ENCODE measurements around the gene ZGPAT.

DNA sequence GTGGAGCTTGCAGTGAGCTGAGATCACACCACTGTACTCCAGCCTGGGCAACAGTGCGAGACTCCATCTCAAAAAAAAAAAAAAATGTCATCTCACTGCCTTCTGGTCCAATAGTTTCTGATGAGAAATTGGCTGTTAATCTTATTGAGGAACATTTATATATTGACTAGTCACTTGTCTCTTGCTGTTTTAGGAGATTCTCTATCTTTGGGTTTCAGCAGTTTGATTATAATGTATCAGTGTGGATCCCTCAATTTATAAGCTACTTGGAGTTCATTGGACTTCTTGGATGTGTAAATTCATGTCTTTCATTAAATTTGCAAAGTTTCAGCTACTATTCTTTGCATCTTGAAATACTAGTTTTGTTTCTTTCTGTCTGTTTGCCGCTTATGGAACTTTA lies 11.2 kb downstream of the ZGPAT start:
- no peak for TF ChIP-seq POLR2A (IDR thresholded peaks at IDR 0.05)
- TF ChIP-seq, protein P1, sequence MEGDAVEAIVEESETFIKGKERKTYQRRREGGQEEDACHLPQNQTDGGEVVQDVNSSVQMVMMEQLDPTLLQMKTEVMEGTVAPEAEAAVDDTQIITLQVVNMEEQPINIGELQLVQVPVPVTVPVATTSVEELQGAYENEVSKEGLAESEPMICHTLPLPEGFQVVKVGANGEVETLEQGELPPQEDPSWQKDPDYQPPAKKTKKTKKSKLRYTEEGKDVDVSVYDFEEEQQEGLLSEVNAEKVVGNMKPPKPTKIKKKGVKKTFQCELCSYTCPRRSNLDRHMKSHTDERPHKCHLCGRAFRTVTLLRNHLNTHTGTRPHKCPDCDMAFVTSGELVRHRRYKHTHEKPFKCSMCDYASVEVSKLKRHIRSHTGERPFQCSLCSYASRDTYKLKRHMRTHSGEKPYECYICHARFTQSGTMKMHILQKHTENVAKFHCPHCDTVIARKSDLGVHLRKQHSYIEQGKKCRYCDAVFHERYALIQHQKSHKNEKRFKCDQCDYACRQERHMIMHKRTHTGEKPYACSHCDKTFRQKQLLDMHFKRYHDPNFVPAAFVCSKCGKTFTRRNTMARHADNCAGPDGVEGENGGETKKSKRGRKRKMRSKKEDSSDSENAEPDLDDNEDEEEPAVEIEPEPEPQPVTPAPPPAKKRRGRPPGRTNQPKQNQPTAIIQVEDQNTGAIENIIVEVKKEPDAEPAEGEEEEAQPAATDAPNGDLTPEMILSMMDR (IDR thresholded peaks at IDR 0.05): no peak

All from right lobe of liver (tissue), 4 donors.